HUES64 (cell line): ENCODE measurements around the gene PCTP.

Source experiments
- H3K27ac ChIP-seq: 2 replicates; pipeline ENCODE4 v1.7.0; 2013; ENCODE audit warnings: low read depth, low read length, inconsistent platforms
- H3K27me3 ChIP-seq: 2 replicates; pipeline ENCODE4 v1.6.1; 2013; ENCODE audit warnings: mild to moderate bottlenecking, low read length; ENCODE audit not compliant: insufficient read depth
- H3K36me3 ChIP-seq: 2 replicates; pipeline ENCODE4 v1.6.1; 2013; ENCODE audit warnings: mild to moderate bottlenecking, low read length; ENCODE audit not compliant: insufficient read depth
- H3K4me1 ChIP-seq: 2 replicates; pipeline ENCODE4 v1.6.1; 2013; ENCODE audit warnings: mild to moderate bottlenecking, low read length, moderate library complexity; ENCODE audit not compliant: insufficient read depth
- H3K4me3 ChIP-seq: 2 replicates; pipeline ENCODE4 v1.5.1; 2013; ENCODE audit warnings: mild to moderate bottlenecking, low read length, moderate library complexity
- H3K9ac ChIP-seq: 2 replicates; pipeline ENCODE4 v1.6.1; 2013; ENCODE audit warnings: mild to moderate bottlenecking, low read depth, low read length
- H3K9me3 ChIP-seq: 2 replicates; pipeline ENCODE4 v1.6.1; 2013; ENCODE audit warnings: low read depth, low read length; ENCODE audit not compliant: insufficient read depth
- whole genome bisulfite sequencing: fragments of 150-250, 120-280 bp; methylation state at CpG from one replicate; pipeline ENCODE4 v1.1.7; 2013; ENCODE audit warnings: missing lambda C conversion rate; 5-methylcytosine and 5-hydroxymethylcytosine counted together

Gene PCTP

GRCh38 chr17:55811536-55811935, 60.7 kb downstream of the PCTP start:
- H3K4me1 ChIP-seq: no peaks in the 10 kb centered on the region
- no peaks in the 10 kb centered on the region for H3K9me3 ChIP-seq
- no peak overlapping the region for H3K4me3 ChIP-seq
- no peak overlapping the region for H3K9ac ChIP-seq
- H3K27me3 ChIP-seq: no peaks in the 10 kb centered on the region
- H3K36me3 ChIP-seq: no peaks in the 10 kb centered on the region
- H3K27ac ChIP-seq: no peak overlapping the region
- 96% methylated on average over 4 of the region's 4 CpGs for WGBS

- Histone ChIP-seq H3K9me3 (no peaks in the 10 kb centered on the region), H3K4me1 (no peaks in the 10 kb centered on the region), H3K9ac (no peak overlapping the region), H3K36me3 (no peaks in the 10 kb centered on the region), H3K27me3 (no peaks in the 10 kb centered on the region), H3K27ac (no peak overlapping the region), H3K4me3 (no peak overlapping the region)
- 95% methylated on average over 3 of the region's 3 CpGs for WGBS
Observed at GRCh38 chr17:55812323-55812722, 61.5 kb downstream of the PCTP start.

- H3K27ac ChIP-seq: no peak overlapping the region
- WGBS: 88% methylated on average over 1 of the region's 3 CpGs
- no peaks in the 10 kb centered on the region for H3K4me1 ChIP-seq
Observed at GRCh38 chr17:55813944-55814343, 63.1 kb downstream of the PCTP start.

GRCh38 chr17:55814377-55814776, 63.5 kb downstream of the PCTP start:
- H3K9ac ChIP-seq: no peak overlapping the region
- H3K4me1 ChIP-seq: no peaks in the 10 kb centered on the region
- no peaks in the 10 kb centered on the region for H3K9me3 ChIP-seq
- no peak overlapping the region for H3K4me3 ChIP-seq
- no peaks in the 10 kb centered on the region for H3K27me3 ChIP-seq
- H3K36me3 ChIP-seq: no peaks in the 10 kb centered on the region
- H3K27ac ChIP-seq: no peak overlapping the region
- 87% methylated on average over 6 of the region's 6 CpGs for WGBS

More at GRCh38 chr17:55813944-55814343, 63.1 kb downstream of the PCTP start:
- no peak overlapping the region for H3K9ac ChIP-seq
- no peaks in the 10 kb centered on the region for H3K27me3 ChIP-seq
- no peaks in the 10 kb centered on the region for H3K36me3 ChIP-seq
- H3K9me3 ChIP-seq: no peaks in the 10 kb centered on the region
- no peak overlapping the region for H3K4me3 ChIP-seq

DNA sequence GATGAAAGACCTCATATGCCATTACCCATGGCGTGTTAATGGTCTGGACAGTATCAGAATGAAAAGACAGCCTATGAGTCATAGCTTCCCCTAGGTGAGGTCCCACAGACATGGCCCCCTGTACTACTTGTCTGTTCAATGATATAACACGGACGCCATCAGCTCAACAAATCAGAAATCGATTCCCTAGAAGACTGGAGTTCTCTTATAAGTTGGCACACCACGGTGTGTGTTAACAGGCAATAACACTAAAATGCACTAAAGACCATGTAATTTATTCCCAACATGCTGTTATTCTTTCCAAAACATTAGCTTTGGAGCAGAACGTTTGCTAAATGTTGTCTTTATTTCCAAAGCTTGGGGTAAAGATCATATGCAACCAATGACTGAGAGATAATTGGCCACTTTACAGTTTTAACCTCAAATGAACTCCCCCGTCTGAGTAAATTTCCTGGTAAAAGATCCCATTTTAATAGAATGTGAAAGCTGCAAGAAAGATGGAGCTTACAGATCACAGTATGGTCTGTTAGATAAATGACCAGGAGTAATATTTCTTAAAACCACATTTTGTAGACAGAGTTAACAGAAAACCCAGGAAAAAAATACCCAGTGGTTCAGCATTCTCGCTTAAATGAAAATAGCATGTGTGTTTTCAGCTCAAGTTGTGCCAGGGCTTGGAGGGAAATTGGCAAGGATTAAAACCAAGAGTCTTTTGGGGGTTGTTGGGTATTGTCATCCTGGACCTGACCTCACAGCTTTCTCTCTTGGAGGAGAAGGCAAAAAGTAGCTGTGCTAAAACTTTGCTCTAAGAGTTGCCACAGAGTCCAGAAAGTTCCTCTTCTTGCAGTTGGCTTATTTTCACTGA, 65.9 kb downstream of the PCTP start:
- H3K4me3 ChIP-seq: no peak overlapping the region
- no peaks in the 10 kb centered on the region for H3K27me3 ChIP-seq
- no peak overlapping the region for H3K9ac ChIP-seq
- H3K9me3 ChIP-seq: 0 out of 2 replicates have a peak, but pooled peaks cover 3% of the 10 kb centered on the region
- no peak overlapping the region for H3K27ac ChIP-seq
- H3K4me1 ChIP-seq: no peaks in the 10 kb centered on the region
- 94% methylated on average over 8 of the region's 8 CpGs for WGBS
- H3K36me3 ChIP-seq: no peaks in the 10 kb centered on the region

DNA sequence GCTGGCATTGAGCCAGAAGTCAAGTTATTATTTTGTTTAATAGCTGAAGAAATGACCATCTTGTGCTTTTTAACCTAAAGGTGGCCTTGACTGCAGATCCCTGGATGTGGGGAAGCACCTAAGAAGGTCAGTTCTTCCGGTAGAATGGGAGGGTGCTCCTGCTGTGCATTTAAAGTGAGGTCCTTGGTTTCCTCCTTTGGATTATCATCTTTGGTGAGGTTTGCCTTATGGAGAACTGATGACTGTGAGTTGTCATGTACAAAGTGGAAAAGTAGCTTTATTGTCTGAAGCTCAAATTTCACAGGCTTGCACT, 66.5 kb downstream of the PCTP start:
- WGBS: 86% methylated on average over 1 of the region's 1 CpG
- Histone ChIP-seq H3K4me3 (no peak overlapping the region), H3K9me3 (0 out of 2 replicates have a peak, but pooled peaks cover 3% of the 10 kb centered on the region), H3K4me1 (no peaks in the 10 kb centered on the region), H3K27ac (no peak overlapping the region), H3K36me3 (no peaks in the 10 kb centered on the region), H3K9ac (no peak overlapping the region), H3K27me3 (no peaks in the 10 kb centered on the region)

GRCh38 chr17:55818026-55818425, 67.2 kb downstream of the PCTP start:
- Histone ChIP-seq H3K9ac (no peak overlapping the region), H3K4me3 (no peak overlapping the region), H3K27me3 (no peaks in the 10 kb centered on the region), H3K27ac (no peak overlapping the region), H3K9me3 (0 out of 2 replicates have a peak, but pooled peaks cover 3% of the 10 kb centered on the region), H3K4me1 (no peaks in the 10 kb centered on the region), H3K36me3 (no peaks in the 10 kb centered on the region)
- WGBS: 96% methylated on average over 3 of the region's 3 CpGs

GRCh38 chr17:55818451-55819375, 67.9 kb downstream of the PCTP start:
- no peak overlapping the region for H3K4me3 ChIP-seq
- H3K9ac ChIP-seq: no peak overlapping the region
- no peaks in the 10 kb centered on the region for H3K36me3 ChIP-seq
- WGBS: 90% methylated on average over 3 of the region's 5 CpGs
- H3K27me3 ChIP-seq: no peaks in the 10 kb centered on the region
- H3K27ac ChIP-seq: no peak overlapping the region
- H3K9me3 ChIP-seq: 0 out of 2 replicates have a peak, but pooled peaks cover 3% of the 10 kb centered on the region
- no peaks in the 10 kb centered on the region for H3K4me1 ChIP-seq

DNA sequence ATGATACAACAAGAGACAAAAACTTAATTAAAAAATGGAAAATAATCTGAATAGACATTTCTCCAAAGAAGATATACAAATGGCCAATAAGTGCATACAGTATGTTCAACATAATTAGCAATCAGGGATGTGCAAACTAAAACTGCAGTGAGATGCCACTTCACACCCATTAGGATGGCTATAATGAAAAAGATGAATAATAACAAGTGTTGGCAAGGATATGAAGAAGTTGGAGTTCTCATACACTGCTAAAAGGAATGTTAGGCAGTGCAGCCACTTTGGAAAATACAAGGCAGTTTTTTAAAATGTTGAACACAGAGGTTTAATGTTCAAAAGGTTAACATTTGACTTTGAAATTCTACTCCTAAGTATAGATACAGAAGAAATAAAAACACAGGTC, 69.8 kb downstream of the PCTP start:
- no peak overlapping the region for H3K9ac ChIP-seq
- H3K4me3 ChIP-seq: no peak overlapping the region
- H3K27ac ChIP-seq: no peak overlapping the region
- H3K9me3 ChIP-seq: 0 out of 2 replicates have a peak, but pooled peaks cover 3% of the 10 kb centered on the region
- no peaks in the 10 kb centered on the region for H3K27me3 ChIP-seq
- H3K4me1 ChIP-seq: no peaks in the 10 kb centered on the region
- H3K36me3 ChIP-seq: no peaks in the 10 kb centered on the region

DNA sequence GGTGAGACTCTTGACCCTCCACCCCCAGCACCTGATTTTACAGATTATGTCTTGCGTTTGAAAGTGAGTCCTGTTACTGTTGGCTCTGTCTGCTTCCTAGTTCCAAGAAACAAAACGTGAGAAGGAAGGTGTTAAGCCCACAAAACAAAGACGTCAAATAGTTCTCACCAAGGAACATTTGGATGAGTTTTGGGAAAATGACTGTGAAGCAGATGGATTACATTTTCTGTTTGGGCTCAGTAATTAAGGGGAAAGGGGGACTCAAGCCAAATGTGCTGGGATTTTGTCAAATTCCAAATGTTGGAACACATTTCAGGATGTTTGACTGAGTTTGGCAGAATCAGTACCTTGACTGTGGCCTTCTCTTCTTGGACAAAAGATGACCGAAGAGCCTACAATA, 71.2 kb downstream of the PCTP start:
- no peaks in the 10 kb centered on the region for H3K36me3 ChIP-seq
- 90% methylated on average over 4 of the region's 4 CpGs for WGBS
- no peaks in the 10 kb centered on the region for H3K27me3 ChIP-seq
- no peak overlapping the region for H3K4me3 ChIP-seq
- H3K9me3 ChIP-seq: 0 out of 2 replicates have a peak, but pooled peaks cover 3% of the 10 kb centered on the region
- no peak overlapping the region for H3K9ac ChIP-seq
- no peak overlapping the region for H3K27ac ChIP-seq
- no peaks in the 10 kb centered on the region for H3K4me1 ChIP-seq

DNA sequence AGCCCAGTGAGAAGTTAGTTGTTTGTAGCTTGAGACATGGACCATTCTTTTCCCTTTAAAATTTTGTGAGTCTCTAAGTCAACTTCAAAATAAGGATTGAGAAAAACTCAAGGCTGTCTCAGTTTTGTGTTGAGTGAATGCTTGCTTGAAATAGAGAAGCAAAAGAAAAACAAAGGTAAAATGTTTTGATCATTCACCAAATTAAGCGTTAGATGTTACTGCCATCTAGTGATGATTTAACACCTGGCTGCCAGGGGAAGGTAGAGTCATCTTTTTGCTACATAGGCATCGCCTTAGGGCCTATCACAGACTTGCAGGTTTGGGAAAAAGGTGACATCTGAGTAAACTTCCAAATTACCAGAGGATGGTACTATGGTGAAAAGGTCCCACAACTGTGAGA, 74.4 kb downstream of the PCTP start:
- Histone ChIP-seq H3K4me3 (no peak overlapping the region), H3K9me3 (0 out of 2 replicates have a peak, but pooled peaks cover 3% of the 10 kb centered on the region), H3K36me3 (no peaks in the 10 kb centered on the region), H3K9ac (no peak overlapping the region), H3K4me1 (no peaks in the 10 kb centered on the region), H3K27me3 (no peaks in the 10 kb centered on the region), H3K27ac (no peak overlapping the region)
- WGBS: 78% methylated on average over 2 of the region's 2 CpGs
